HCT116 (cell line): ENCODE results near the gene PSMA7.

Experiments
- CTCF ChIP-seq, 3 experiments: fragments of 200-600 bp in 1 of 3; sonication (generic) in 1 of 3; IDR thresholded peaks in 2 of 3; conservative IDR thresholded peaks in 1 of 3; 2 replicates each; pipeline ENCODE4 v1.5.1; 2012 to 2017; ENCODE audit warnings: low read depth in 2 of 3, low read length in 2 of 3, antibody characterized with exemption in 1 of 3, borderline replicate concordance in 1 of 3, control low read depth in 1 of 3, mild to moderate bottlenecking in 1 of 3, mixed read lengths in 1 of 3, mixed run types in 1 of 3, moderate library complexity in 1 of 3; ENCODE audit not compliant: insufficient read depth in 1 of 3
- EZH2 ChIP-seq: fragments of 200-600 bp; sonication (generic); IDR thresholded peaks from 2 replicates; pipeline ENCODE4 v1.6.1; 2017; ENCODE audit warnings: antibody characterized with exemption, mixed run types
- FOSL1 ChIP-seq: IDR thresholded peaks from 2 replicates; pipeline ENCODE4 v1.6.1; 2012; ENCODE audit warnings: low read depth
- MAX ChIP-seq: IDR thresholded peaks from 2 replicates; pipeline ENCODE4 v1.6.1; 2012
- POLR2A ChIP-seq: IDR thresholded peaks from 2 replicates; pipeline ENCODE4 v1.7.0; 2011; ENCODE audit warnings: borderline replicate concordance; ENCODE audit not compliant: insufficient read depth, insufficient read length; ENCODE audit errors: extremely low read depth
- POLR2AphosphoS5 ChIP-seq: IDR thresholded peaks from 2 replicates; pipeline ENCODE4 v1.6.1; 2011; ENCODE audit warnings: mild to moderate bottlenecking, low read depth, low read length, moderate library complexity
- RAD21 ChIP-seq: IDR thresholded peaks from 2 replicates; pipeline ENCODE4 v1.6.1; 2012; ENCODE audit warnings: low read depth, mild to moderate bottlenecking
- REST ChIP-seq: IDR thresholded peaks from 2 replicates; pipeline ENCODE4 v1.6.1; 2012; ENCODE audit warnings: low read depth
- SP1 ChIP-seq: IDR thresholded peaks from 2 replicates; pipeline ENCODE4 v1.6.1; 2012; ENCODE audit warnings: low read depth
- SRF ChIP-seq: IDR thresholded peaks from 2 replicates; pipeline ENCODE4 v1.6.1; 2012; ENCODE audit warnings: low read depth
- TCF7L2 ChIP-seq: IDR thresholded peaks from 2 replicates; pipeline ENCODE4 v1.7.0; 2011; ENCODE audit warnings: borderline replicate concordance, inconsistent platforms; ENCODE audit not compliant: insufficient read depth, insufficient read length; ENCODE audit errors: extremely low read depth
- YY1 ChIP-seq: IDR thresholded peaks from 2 replicates; pipeline ENCODE4 v1.6.1; 2011; ENCODE audit warnings: low read length, low read depth, moderate library complexity, mild to moderate bottlenecking; ENCODE audit not compliant: insufficient replicate concordance; ENCODE audit errors: extremely low read depth
- ZBTB33 ChIP-seq: IDR thresholded peaks from 2 replicates; pipeline ENCODE4 v1.6.1; 2011; ENCODE audit warnings: mild to moderate bottlenecking, low read length, moderate library complexity; ENCODE audit not compliant: insufficient replicate concordance; ENCODE audit errors: extremely low read depth
- ZNF274 ChIP-seq: fragments of 200-500 bp; sonication (Bioruptor generic); IDR thresholded peaks from 2 replicates; pipeline ENCODE4 v1.6.1; 2014; ENCODE audit warnings: mild to moderate bottlenecking, low read depth, low read length, inconsistent platforms

GRCh38 chr20:62138204-62138543 lies 5.0 kb downstream of the PSMA7 start:
- TF ChIP-seq POLR2A = no peak
- no peak for TF ChIP-seq CTCF (IDR thresholded peaks at IDR 0.05 in 2 of 3, conservative IDR thresholded peaks at IDR 0.05 in 1 of 3; ENCODE audit: borderline replicate concordance in 1 of 3, insufficient read depth in 1 of 3, low read depth in 2 of 3, low read length in 2 of 3)
- TF ChIP-seq POLR2AphosphoS5 = no peak
- no peak for TF ChIP-seq EZH2
- no peak for TF ChIP-seq FOSL1
- TF ChIP-seq REST = no peak
- TF ChIP-seq TCF7L2 = no peak
- TF ChIP-seq YY1 = no peak
- no peak for TF ChIP-seq SRF
- TF ChIP-seq ZBTB33 = no peak
- no peak for TF ChIP-seq ZNF274
- TF ChIP-seq SP1 = no peak
- no peak for TF ChIP-seq RAD21
- no peak for TF ChIP-seq MAX
